Measurements from ENCODE around the gene LIMS2.

The LIMS2 gene

DNA sequence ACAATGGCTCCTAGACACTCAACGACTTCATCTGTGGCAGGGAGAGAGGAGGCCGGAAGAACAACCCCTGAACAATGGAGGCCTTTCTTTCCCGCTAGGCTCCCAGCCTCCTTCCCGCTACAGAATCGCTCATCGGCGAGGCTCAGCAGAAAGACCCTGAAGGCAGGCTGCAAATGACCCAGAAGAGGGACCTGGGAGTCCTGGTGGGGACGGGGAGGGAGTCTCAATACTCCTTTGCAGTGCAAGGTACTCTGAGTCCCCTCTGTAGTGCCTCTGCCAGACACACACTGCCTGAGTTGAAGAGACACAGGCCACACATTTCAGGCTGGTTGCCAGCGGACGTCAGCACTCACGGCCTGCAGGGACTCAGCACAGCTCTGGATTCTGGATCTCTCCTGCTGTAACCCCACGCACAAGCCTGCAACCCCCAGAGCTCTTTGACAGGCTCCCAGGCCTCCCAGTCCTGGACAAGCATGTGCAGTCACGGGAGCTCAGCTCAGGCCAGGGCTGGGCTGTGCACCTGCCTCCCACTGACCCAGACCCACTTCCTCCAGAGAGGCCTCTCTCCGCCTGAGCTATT is 23.3 kb downstream of the LIMS2 start:
- H3K4me3 ChIP-seq (ENCODE audit: low read length): no peak overlapping the region
- TF ChIP-seq, protein P1, sequence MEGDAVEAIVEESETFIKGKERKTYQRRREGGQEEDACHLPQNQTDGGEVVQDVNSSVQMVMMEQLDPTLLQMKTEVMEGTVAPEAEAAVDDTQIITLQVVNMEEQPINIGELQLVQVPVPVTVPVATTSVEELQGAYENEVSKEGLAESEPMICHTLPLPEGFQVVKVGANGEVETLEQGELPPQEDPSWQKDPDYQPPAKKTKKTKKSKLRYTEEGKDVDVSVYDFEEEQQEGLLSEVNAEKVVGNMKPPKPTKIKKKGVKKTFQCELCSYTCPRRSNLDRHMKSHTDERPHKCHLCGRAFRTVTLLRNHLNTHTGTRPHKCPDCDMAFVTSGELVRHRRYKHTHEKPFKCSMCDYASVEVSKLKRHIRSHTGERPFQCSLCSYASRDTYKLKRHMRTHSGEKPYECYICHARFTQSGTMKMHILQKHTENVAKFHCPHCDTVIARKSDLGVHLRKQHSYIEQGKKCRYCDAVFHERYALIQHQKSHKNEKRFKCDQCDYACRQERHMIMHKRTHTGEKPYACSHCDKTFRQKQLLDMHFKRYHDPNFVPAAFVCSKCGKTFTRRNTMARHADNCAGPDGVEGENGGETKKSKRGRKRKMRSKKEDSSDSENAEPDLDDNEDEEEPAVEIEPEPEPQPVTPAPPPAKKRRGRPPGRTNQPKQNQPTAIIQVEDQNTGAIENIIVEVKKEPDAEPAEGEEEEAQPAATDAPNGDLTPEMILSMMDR (IDR thresholded peaks at IDR 0.05; ENCODE audit: insufficient read depth, low read depth, low read length, missing control alignments): no peak
- no peak for DNase-seq (ENCODE audit: low read depth)

DNA sequence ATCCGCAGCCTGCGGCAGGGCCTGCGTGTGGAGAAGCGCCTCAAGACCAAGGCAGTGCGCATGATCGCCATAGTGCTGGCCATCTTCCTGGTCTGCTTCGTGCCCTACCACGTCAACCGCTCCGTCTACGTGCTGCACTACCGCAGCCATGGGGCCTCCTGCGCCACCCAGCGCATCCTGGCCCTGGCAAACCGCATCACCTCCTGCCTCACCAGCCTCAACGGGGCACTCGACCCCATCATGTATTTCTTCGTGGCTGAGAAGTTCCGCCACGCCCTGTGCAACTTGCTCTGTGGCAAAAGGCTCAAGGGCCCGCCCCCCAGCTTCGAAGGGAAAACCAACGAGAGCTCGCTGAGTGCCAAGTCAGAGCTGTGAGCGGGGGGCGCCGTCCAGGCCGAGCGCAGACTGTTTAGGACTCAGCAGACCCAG is 23.9 kb downstream of the LIMS2 start:
- TF ChIP-seq, protein P1 (IDR thresholded peaks at IDR 0.05; ENCODE audit: insufficient read depth, low read depth, low read length, missing control alignments): no peak
- no peak for DNase-seq (ENCODE audit: low read depth)
- H3K4me3 ChIP-seq (ENCODE audit: low read length): no peak overlapping the region

DNA sequence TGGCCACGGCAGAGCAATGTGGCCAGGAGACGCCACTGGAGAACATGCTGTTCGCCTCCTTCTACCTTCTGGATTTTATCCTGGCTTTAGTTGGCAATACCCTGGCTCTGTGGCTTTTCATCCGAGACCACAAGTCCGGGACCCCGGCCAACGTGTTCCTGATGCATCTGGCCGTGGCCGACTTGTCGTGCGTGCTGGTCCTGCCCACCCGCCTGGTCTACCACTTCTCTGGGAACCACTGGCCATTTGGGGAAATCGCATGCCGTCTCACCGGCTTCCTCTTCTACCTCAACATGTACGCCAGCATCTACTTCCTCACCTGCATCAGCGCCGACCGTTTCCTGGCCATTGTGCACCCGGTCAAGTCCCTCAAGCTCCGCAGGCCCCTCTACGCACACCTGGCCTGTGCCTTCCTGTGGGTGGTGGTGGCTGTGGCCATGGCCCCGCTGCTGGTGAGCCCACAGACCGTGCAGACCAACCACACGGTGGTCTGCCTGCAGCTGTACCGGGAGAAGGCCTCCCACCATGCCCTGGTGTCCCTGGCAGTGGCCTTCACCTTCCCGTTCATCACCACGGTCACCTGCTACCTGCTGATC is 24.4 kb downstream of the LIMS2 start:
- no peak for DNase-seq (ENCODE audit: low read depth)
- TF ChIP-seq, protein P1 (IDR thresholded peaks at IDR 0.05; ENCODE audit: insufficient read depth, low read depth, low read length, missing control alignments): no peak
- H3K4me3 ChIP-seq (ENCODE audit: low read length): no peak overlapping the region

DNA sequence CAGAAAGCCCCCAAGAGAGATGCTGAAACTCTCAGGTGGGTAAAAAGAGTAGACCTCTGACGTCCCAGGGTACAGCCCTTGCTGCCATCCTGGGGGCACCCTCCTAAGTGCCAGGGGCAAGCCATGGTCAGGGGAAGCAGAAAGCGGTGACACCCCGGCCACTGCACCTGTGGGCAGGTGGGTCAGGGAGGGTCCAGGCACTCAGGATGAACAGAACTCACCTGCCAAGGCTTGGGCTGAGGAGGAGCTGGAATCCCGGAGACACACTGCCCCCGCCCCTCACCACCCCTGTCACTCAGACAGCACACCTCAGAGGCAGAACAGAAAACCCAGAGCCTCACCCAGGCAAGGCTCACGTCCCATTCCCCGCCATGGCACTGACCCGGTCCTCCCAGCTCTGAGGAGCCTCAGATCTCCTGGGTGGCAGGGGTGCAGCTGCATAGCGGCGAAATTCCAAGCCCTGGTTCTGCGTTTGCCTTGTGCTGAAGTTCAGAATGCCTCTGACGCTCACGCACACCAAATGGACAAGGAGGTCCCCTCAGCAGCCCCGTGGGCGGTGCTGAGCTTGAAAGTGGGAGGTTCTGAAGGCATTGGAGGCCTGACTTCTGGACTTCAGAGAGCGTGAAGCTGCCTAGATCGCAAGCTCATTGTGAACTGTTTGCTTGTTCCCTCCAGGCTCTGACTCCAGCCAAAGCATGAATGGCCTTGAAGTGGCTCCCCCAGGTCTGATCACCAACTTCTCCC is 25.1 kb downstream of the LIMS2 start:
- no peak overlapping the region for H3K4me3 ChIP-seq (ENCODE audit: low read length)
- TF ChIP-seq, protein P1 (IDR thresholded peaks at IDR 0.05; ENCODE audit: insufficient read depth, low read depth, low read length, missing control alignments): no peak
- DNase-seq (ENCODE audit: low read depth): no peak

DNA sequence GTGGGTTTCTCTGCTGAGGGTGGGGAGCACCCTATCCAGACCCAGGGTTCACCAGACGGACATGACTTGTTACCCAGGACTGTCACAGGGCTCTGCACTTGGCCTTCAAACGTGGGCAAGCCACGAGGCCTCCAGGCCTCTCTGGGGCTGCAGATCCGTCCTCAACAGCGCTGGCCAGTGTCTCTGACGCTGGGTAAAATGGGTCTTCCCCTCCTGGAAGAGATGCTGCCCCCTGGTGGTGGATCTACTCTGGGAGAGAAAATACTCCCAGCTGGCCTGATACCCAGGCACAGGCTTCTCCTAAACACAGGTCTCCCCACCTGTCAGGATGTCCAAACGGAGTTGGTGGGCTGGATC is 25.7 kb downstream of the LIMS2 start:
- H3K4me3 ChIP-seq (ENCODE audit: low read length): no peak overlapping the region
- DNase-seq (ENCODE audit: low read depth): peak; percentile 80
- TF ChIP-seq, protein P1 (IDR thresholded peaks at IDR 0.05; ENCODE audit: insufficient read depth, low read depth, low read length, missing control alignments): peak; percentile 82

DNA sequence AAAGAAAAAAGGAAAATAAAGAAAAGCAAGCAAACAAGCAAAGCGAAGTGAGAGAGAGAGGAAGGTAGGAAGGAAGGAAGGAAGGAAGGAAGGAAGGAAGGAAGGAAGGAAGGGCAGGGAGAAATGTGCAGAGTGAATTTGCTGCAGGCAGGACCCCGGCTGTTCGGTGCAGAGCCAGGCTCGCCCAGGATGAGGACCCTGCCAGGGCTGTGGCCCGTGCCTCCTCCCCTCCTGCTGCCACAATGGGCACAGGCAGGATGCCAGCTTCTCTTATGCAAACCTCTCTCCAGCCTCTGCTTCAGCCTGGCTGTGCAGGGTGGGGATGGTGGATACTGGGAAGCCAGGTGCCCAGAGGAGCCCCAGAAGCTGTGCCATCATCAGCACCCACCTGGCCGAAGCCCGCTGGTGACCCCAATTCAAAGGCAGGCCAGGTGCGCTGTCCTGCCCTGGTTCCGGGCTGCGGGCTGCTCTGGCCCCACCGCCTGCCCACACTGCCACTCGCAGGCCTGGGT is 26.2 kb downstream of the LIMS2 start:
- no peak overlapping the region for H3K4me3 ChIP-seq (ENCODE audit: low read length)
- TF ChIP-seq, protein P1 (IDR thresholded peaks at IDR 0.05; ENCODE audit: insufficient read depth, low read depth, low read length, missing control alignments): no peak
- DNase-seq (ENCODE audit: low read depth): no peak
